Common myeloid progenitor, CD34-positive (primary cell): ENCODE measurements around the gene VASH2.

Experiments used
- CTCF ChIA-PET: fragments of 350-600 bp; sonication (Branson Sonifier 250); formaldehyde crosslinking; loops from one replicate; lab custom pipeline; 2021; ENCODE audit warnings: antibody characterized with exemption; lab: Charles Lee
- POLR2A ChIA-PET: fragments of 350-600 bp; sonication (Branson Sonifier 250); formaldehyde crosslinking; loops from one replicate; lab custom pipeline; 2021; ENCODE audit warnings: antibody characterized with exemption; lab: Charles Lee
- DNase-seq, 3 donors: peaks; one replicate each; pipeline versions ENCODE4 v3.0.0 to v3.0.0-alpha.2; 2013
- H3K27ac ChIP-seq, 2 experiments: 1 replicate in 1 of 2; 2 replicates in 1 of 2; pipeline ENCODE4 v1.7.0; 2013; ENCODE audit warnings: inconsistent platforms in 2 of 2, low read length in 2 of 2, mild to moderate bottlenecking in 2 of 2, low read depth in 1 of 2, moderate library complexity in 1 of 2; ENCODE audit not compliant: severe bottlenecking in 2 of 2, insufficient read depth in 1 of 2, poor library complexity in 1 of 2
- H3K27me3 ChIP-seq, 5 experiments: replicated peaks in 2 of 5; 1 replicate in 3 of 5; 2 replicates in 2 of 5; pipeline versions ENCODE4 v1.6.1 to v1.7.0; 2013; ENCODE audit warnings: low read length in 4 of 5, mild to moderate bottlenecking in 2 of 5, moderate library complexity in 2 of 5, inconsistent platforms in 1 of 5; ENCODE audit not compliant: insufficient read depth in 5 of 5, control insufficient read depth in 4 of 5
- H3K36me3 ChIP-seq, 4 experiments: 1 replicate in 2 of 4; 2 replicates in 2 of 4; pipeline versions ENCODE4 v1.6.1 to v1.7.0; 2013; ENCODE audit warnings: low read length in 3 of 4, control low read depth in 1 of 4, mild to moderate bottlenecking in 1 of 4; ENCODE audit not compliant: control insufficient read depth in 4 of 4, insufficient read depth in 4 of 4
- H3K4me1 ChIP-seq, 4 experiments: 1 replicate in 3 of 4; 2 replicates in 1 of 4; pipeline versions ENCODE4 v1.6.1 to v1.7.1; 2013; ENCODE audit warnings: low read length in 3 of 4, mild to moderate bottlenecking in 3 of 4, control low read depth in 1 of 4, inconsistent platforms in 1 of 4, moderate library complexity in 1 of 4; ENCODE audit not compliant: control insufficient read depth in 4 of 4, insufficient read depth in 4 of 4; ENCODE audit errors: control extremely low read depth in 1 of 4
- H3K4me3 ChIP-seq, 7 experiments: 1 replicate in 4 of 7; 2 replicates in 3 of 7; pipeline versions ENCODE4 v1.5.1 to v1.7.0; 2013; ENCODE audit warnings: mild to moderate bottlenecking in 7 of 7, low read length in 6 of 7, moderate library complexity in 6 of 7, inconsistent platforms in 2 of 7, low read depth in 2 of 7, control low read depth in 1 of 7; ENCODE audit not compliant: insufficient read depth in 4 of 7, control insufficient read depth in 1 of 7; ENCODE audit errors: extremely low read depth in 1 of 7
- H3K9me3 ChIP-seq, 5 experiments: 1 replicate in 4 of 5; 2 replicates in 1 of 5; pipeline versions ENCODE4 v1.6.1 to v1.7.1; 2013; ENCODE audit warnings: low read length in 4 of 5, mild to moderate bottlenecking in 2 of 5, inconsistent platforms in 1 of 5, low read depth in 1 of 5, moderate library complexity in 1 of 5; ENCODE audit not compliant: control insufficient read depth in 4 of 5, insufficient read depth in 2 of 5; ENCODE audit errors: control extremely low read depth in 1 of 5
- WGBS: methylation state at CpG from one replicate; pipeline ENCODE4 v1.1.5; 2013; ENCODE audit not compliant: insufficient coverage; 5-methylcytosine and 5-hydroxymethylcytosine counted together

The VASH2 gene

GRCh38 chr1:212928323-212929291 lies 21.7 kb upstream of the VASH2 start:
- CTCF ChIA-PET = interaction anchor here (1.0 to 1.7 kb wide), 5 partner anchors 11 to 38 kb away, joined by 3 to 5 read pairs (median 3); no protein-coding TSS in a partner anchor

GRCh38 chr1:212930986-212931678 lies 19.2 kb upstream of the VASH2 start:
- Histone ChIP-seq H3K9me3 (no peaks in the 10 kb centered on the region), H3K4me1 (peaks cover 0 to 9% (median 6%) of the 10 kb centered on the region in 4 experiments), H3K27me3 (no peaks in the 10 kb centered on the region), H3K27ac (no peak overlapping the region), H3K36me3 (no peaks in the 10 kb centered on the region), H3K4me3 (no peak overlapping the region)
- DNase-seq = no peak
- WGBS = 90% methylated on average over 7 of the region's 10 CpGs
- POLR2A ChIA-PET = no interaction called here
- CTCF ChIA-PET = interaction anchor here (0.7 to 1.0 kb wide), 2 partner anchors 28 to 264 kb away, joined by 3 read pairs; no protein-coding TSS in a partner anchor

More at GRCh38 chr1:212928323-212929291, 21.7 kb upstream of the VASH2 start:
- Histone ChIP-seq H3K36me3 (no peaks in the 10 kb centered on the region), H3K9me3 (no peaks in the 10 kb centered on the region), H3K27ac (no peak overlapping the region), H3K4me1 (peaks cover 0 to 9% (median 6%) of the 10 kb centered on the region in 4 experiments), H3K4me3 (no peak overlapping the region), H3K27me3 (no peaks in the 10 kb centered on the region)
- 46% methylated on average over 8 of the region's 10 CpGs for WGBS
- peak in 2 of 3 donors; percentile 64 for DNase-seq
- POLR2A ChIA-PET = no interaction called here

- Histone ChIP-seq H3K27me3 (no peaks in the 10 kb centered on the region), H3K36me3 (no peaks in the 10 kb centered on the region), H3K4me3 (no peak overlapping the region), H3K4me1 (peaks cover 0 to 3% (median 2%) of the 10 kb centered on the region in 4 experiments), H3K27ac (no peak overlapping the region), H3K9me3 (no peaks in the 10 kb centered on the region)
- POLR2A ChIA-PET = no interaction called here
- DNase-seq = no peak
- CTCF ChIA-PET = interaction anchor here (0.8 to 0.9 kb wide), 2 partner anchors 10 kb away, joined by 3 read pairs; no protein-coding TSS in a partner anchor
- no CpG with 5 or more reads among the region's 1 CpG for WGBS
Measured at GRCh38 chr1:212933815-212934471, 16.4 kb upstream of the VASH2 start.

- Histone ChIP-seq H3K9me3 (peaks cover 0 to 7% (median 0%) of the 10 kb centered on the region in 5 experiments), H3K27me3 (no peaks in the 10 kb centered on the region), H3K27ac (no peak overlapping the region), H3K4me3 (no peak overlapping the region), H3K36me3 (no peaks in the 10 kb centered on the region), H3K4me1 (no peaks in the 10 kb centered on the region)
- ChIA-PET CTCF (interaction anchor here (0.6 kb wide), 1 partner anchor 1351 kb away, joined by 3 read pairs; no protein-coding TSS in a partner anchor), POLR2A (no interaction called here)
- 100% methylated on average over 2 of the region's 7 CpGs for WGBS
- no peak for DNase-seq
Measured at GRCh38 chr1:212935387-212935981, 14.9 kb upstream of the VASH2 start.

- H3K36me3 ChIP-seq = no peaks in the 10 kb centered on the region
- WGBS = 100% methylated on average over 2 of the region's 3 CpGs
- ChIA-PET CTCF (interaction anchor here (1.1 kb wide), 1 partner anchor 272 kb away, joined by 3 read pairs; no protein-coding TSS in a partner anchor), POLR2A (no interaction called here)
- H3K4me3 ChIP-seq = no peak overlapping the region
- H3K4me1 ChIP-seq = no peaks in the 10 kb centered on the region
- H3K9me3 ChIP-seq = peaks cover 0 to 13% (median 0%) of the 10 kb centered on the region in 5 experiments
- no peak overlapping the region for H3K27ac ChIP-seq
- no peak for DNase-seq
- no peaks in the 10 kb centered on the region for H3K27me3 ChIP-seq
Measured at GRCh38 chr1:212937034-212937433, 13.3 kb upstream of the VASH2 start.

- POLR2A ChIA-PET = no interaction called here
- Histone ChIP-seq H3K9me3 (peaks cover 0 to 13% (median 0%) of the 10 kb centered on the region in 5 experiments), H3K4me3 (no peak overlapping the region), H3K36me3 (no peaks in the 10 kb centered on the region), H3K27ac (no peak overlapping the region), H3K4me1 (no peaks in the 10 kb centered on the region), H3K27me3 (no peaks in the 10 kb centered on the region)
- DNase-seq = no peak
- CTCF ChIA-PET = interaction anchor here (1.9 kb wide), 1 partner anchor 14 kb away, joined by 4 read pairs; no protein-coding TSS in a partner anchor
- 92% methylated on average over 5 of the region's 6 CpGs for WGBS
Measured at GRCh38 chr1:212938846-212939245, 11.5 kb upstream of the VASH2 start.
